Stimulated activated CD4-positive, alpha-beta T cell treated with anti-CD3 and anti-CD28 coated beads, TNF-alpha, amount 100 ng/mL, for 1 hour (primary cell): ENCODE results near the gene GLDN.

ENCODE experiments used
- DNase-seq, 3 donors: peaks; one replicate each; pipeline ENCODE4 v3.0.0-alpha.2; 2020; ENCODE audit warnings: low read depth in 3 of 3, low spot score in 1 of 3

Gene GLDN

DNA sequence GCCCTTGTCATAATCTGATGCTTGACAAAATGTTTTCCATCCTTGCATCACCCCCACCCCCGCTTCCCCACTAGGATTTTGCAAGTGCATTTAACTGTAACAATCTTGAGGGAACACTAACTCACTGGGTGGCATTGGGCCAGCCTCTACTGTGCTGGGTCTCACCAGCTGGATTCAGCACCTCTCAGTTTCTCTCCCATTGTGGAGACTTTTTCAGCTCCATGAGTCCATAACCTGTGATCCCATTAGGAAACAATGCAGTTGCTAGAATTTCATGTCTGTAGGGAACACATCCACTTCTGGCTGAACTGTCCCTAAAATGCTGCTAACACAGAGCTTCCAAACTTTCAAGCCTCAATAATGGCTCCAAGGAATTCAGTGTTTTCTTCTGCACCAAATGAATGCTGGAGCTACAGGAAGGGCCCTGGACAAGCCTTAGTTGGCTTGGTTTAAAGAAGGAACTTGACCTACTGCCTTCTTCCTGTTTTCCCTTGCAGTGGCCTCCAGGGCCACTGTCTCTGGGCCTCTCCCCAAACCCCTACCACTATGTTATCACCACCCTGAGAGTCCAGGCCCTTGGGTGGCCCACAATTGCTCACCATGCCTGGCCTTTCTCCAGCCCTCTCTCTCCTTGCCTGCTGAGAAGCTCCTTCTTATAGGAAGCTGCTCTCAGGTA is 18.7 kb upstream of the GLDN start:
- DNase-seq: no peak

GRCh38 chr15:51323749-51324148 is 17.7 kb upstream of the GLDN start:
- no peak for DNase-seq

- DNase-seq: no peak
Observed at GRCh38 chr15:51325167-51325566, 16.3 kb upstream of the GLDN start.

DNA sequence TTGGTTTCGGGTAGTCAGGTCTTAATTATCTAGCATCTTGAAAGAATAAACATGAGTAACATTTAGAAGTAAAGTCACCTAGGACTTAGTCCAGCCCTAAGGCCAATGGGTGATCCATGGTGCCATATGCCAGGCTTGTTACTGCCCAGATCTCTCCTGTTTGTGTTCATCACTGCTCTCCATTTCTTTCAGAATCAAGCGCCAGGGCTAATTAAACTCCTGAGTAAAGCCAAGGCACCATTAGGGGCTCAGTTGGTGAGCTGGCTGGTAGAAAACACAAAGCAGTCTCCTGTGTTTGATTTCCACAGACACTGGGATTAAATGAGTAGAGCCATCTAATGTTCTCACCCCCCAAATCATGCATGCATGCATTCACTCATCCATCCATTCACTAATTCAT is 14.4 kb upstream of the GLDN start:
- DNase-seq: no peak

GRCh38 chr15:51328926-51329325 is 12.5 kb upstream of the GLDN start:
- no peak for DNase-seq

GRCh38 chr15:51331141-51331540 is 10.3 kb upstream of the GLDN start:
- no peak for DNase-seq

GRCh38 chr15:51332206-51333147 is 9.0 kb upstream of the GLDN start:
- DNase-seq: no peak

DNA sequence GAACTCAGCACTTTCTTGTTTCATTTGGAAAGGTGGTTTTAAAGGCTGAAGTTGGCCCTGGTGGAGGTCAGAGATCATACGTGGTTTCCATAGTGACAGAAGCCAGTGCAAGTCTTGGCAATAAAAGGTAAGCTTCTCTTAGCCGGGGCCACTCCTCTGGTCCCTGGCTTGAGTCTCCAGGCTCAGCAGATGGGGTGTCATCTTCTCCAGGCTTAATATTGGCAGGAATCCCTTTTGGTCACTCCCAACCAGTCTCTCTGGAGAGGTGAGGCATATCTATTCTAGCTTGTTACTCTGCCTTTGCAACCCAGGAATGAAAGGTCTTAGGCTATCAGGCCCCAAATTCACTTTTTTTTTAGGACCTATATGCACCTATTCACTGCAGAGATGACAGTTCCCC is 7.9 kb upstream of the GLDN start:
- no peak for DNase-seq

- DNase-seq: no peak
Observed at GRCh38 chr15:51334011-51334451, 7.4 kb upstream of the GLDN start.

DNA sequence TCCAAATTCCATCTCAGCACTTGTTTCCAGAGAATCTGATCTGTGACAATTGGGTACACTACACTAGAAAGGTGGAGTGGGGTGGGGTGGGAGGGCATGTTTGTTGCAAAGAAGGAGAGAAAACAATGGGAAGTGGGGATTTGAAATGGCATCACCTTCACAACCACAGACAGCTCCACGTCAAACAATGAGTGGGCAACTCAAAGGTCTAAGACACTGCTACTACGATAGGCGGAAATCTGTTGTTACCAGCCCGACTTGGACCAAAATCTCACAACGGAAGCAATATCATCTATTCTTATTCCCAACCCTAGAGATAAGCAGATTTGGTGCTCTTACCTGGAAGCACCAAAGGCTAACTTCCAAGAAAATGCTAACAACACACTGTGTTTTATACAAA is 6.4 kb upstream of the GLDN start:
- DNase-seq: no peak

- no peak for DNase-seq
Observed at GRCh38 chr15:51335538-51336410, 5.7 kb upstream of the GLDN start.

DNA sequence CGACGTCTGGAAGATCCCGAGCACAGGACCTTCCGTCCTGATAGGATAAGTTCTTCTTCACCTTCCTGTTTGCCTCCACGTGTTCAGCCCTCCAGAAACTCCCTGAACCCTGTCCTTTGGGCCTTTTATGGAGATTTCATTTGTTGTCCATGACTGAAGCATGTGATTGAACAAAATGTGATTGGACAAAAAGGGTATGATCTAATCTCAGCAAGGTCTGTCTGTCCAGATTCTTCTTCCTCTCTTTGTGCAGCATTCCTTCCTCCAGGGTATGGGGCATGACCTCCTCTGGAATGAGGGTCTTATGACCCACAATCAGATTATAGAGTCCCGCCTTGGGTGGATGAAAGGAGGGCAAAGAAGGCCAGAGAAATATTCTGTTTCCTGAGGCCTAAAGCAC is 3.0 kb upstream of the GLDN start, which contains the start of gene CYP19A1:
Gene CYP19A1 (minus strand): TSS at position 101 of the 400 bp plus-strand sequence. CDS start 95,684 bp downstream, outside the sequence.
- no peak for DNase-seq

GRCh38 chr15:51342227-51342999 is 958 bp downstream of the GLDN start:
- DNase-seq: no peak

- no peak for DNase-seq
Observed at GRCh38 chr15:51343466-51343865, 2.0 kb downstream of the GLDN start.

DNA sequence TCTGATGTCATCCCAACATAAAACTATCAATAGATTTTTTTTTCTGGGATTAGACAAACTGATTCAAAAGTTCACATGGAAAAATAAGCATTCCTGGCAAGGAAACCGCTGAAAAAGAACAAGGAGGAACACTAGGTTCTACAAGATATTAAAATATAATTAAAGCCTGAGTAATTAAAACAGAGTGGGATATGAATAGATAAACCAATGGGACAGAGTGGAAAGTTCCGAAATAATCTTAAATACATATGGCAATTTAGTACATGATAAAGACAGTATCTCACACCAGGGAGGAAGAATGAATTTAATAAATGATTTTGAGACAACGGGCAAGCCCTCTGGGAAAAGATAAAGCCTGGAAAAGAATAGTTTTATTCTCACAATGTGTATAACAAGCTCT is 4.7 kb downstream of the GLDN start:
- no peak for DNase-seq

- DNase-seq: no peak
Observed at GRCh38 chr15:51348688-51349087, 7.2 kb downstream of the GLDN start.

- no peak for DNase-seq
Observed at GRCh38 chr15:51349156-51349844, 7.8 kb downstream of the GLDN start.

DNA sequence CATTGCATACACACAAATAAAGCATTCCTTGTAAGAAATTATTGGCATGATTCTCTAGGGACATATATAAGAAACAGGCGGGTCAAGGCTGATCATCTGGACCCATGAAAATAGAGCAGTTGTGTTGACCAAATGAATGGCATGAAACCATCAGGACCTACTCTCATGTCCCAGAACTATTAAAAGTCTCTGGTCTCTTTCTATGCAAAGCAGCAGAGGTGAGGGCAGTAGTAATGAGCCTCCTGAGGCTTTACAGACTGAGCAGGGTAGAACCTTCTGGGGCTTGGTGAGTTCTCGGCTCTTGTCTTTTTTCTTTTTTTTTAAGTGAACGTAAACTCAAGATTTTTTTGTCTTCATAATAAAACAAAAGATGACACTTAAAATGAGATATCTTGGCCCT is 9.3 kb downstream of the GLDN start:
- DNase-seq: no peak

DNA sequence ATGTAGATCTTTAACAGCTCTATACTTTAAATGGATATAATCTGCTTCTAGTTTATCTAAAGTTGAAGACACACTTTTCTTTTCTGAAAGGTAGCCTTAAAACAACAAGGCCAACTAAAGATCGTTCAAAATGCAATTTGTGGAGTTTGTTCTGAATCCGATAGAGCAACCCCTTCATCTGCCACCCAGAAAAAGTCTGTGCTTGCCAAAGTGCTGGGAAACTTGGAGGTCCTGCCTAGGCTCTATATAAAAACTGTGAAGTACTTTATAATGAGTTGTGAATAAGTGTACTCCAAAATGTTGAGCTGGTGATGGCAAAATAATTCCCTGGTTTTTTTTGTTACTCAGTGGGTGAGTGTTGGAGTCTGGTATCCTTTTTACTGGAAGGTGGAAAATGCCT is 12.5 kb downstream of the GLDN start:
- DNase-seq: no peak

DNA sequence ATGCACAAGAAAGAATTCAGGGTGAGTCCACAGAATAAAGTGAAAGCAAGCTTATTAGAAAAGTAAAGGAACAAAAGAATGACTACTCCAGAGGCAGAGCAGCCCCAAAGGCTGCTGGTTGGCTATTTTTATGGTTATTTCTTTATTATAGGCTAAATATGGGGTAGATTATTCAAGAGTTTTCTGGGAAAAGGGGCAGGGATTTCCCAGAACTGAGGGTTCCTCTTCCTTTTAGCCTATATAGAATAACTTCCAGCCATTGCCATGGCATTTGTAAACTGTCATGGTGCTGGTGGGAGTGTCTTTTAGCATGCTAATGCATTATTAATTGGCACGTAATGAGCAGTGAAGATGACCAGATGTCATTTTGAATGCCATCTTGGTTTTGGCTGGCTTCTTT is 13.6 kb downstream of the GLDN start:
- DNase-seq: no peak
